ENCODE results near the gene GUCY1A1.
A peak's percentile ranks its signal among the peaks of the same experiment; 100 is the strongest.

The GUCY1A1 gene

GRCh38 chr4:155658681-155659064, 8.0 kb upstream of the GUCY1A1 start:
- DNase-seq (ENCODE audit: low spot score): no peak

GRCh38 chr4:155659176-155659575, 7.5 kb upstream of the GUCY1A1 start:
- no peak for DNase-seq (ENCODE audit: low spot score)

- no peak for DNase-seq (ENCODE audit: low spot score)
Measured at GRCh38 chr4:155660436-155660835, 6.2 kb upstream of the GUCY1A1 start.

- no peak for DNase-seq (ENCODE audit: low spot score)
Measured at GRCh38 chr4:155665054-155665453, 1.6 kb upstream of the GUCY1A1 start.

GRCh38 chr4:155667222-155667567, 547 bp downstream of the GUCY1A1 start:
- DNase-seq (ENCODE audit: low spot score): no peak

- DNase-seq (ENCODE audit: low spot score): peak; percentile 33
Measured at GRCh38 chr4:155667568-155668511, 1.2 kb downstream of the GUCY1A1 start.

DNA sequence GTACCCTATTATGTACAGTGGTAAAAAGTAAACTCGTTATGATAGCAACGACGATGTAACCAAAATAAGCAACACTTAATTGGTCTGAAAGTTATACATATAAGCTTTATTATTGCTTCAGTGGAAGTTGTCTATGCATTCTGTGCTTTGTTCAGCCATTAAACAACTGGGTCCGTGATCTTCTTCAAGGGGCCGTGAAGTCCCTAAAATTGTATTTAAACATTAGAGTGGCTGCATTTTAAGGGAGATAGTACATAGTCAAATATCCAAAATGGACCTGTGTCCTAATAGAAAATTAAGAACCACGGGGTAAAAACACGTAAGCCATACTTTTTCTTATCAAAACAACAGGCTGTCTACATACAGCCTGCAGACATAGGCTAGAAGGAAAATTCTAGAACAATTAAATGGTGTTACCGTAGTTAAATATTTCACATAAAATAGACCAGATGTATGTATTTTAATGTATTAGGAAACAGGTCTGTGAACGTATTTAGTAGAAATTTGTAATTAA, 2.1 kb downstream of the GUCY1A1 start:
- DNase-seq (ENCODE audit: low spot score): no peak

GRCh38 chr4:155672342-155672741, 5.7 kb downstream of the GUCY1A1 start:
- no peak for DNase-seq (ENCODE audit: low spot score)

DNA sequence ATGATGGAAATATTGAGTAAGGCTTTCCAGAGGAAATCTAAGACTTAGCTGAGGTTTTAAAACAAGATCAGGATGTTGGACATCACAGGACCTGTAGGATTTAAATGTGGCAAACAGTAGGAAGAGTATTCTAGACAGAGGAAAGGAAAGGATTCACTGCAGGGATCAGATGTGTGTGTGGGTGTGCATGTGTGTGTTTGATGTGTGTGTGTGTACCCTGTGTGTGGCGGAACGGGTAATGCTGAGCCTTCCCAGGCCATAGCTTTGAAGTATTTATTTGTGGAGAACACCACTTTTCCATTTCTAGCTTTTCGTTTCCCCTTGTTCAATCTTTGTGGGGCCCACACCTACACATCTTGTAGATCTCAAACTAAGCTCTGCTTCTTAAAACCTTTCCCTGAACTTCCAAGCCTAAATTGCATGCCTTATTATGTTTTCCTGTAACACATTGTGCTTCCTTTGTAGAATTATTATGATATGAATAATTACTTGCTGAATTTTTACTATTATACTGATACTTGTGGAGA, 6.9 kb downstream of the GUCY1A1 start:
- DNase-seq (ENCODE audit: low spot score): no peak

- no peak for DNase-seq (ENCODE audit: low spot score)
Measured at GRCh38 chr4:155674669-155675071, 8.0 kb downstream of the GUCY1A1 start.

DNA sequence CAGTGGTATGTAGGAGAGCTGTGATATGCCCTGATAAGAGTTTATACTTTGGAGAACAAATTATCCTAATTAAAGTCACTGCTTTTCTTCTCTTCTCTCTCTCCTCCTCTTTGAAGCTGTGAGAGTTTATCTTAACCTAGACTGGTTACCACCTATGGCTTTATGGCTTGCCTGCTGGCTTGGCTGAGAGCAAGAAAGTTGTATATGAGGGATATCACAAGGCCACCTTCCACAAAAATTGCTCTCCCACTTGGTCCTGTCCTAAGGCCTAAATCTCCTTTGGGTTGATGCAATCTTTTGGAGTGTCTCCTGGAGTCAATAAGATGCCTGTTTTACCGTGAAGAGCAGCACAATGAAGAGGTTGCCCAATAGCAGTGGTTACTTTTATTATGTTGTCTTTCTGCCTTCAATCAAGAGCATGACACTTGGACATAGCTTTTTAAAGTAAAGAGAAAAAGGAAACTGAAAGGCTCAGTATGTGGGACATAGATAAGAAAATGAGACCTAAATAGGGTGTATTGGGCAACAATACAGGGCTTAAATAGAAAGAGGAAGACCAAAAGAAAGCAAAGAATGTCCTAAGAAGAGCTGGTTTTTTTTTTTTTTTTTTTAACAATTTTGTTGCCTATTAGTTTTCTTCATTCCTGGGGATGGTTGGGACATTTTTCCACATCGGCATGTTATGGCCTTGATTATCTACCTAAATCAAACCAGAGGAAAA, 9.2 kb downstream of the GUCY1A1 start:
- DNase-seq (ENCODE audit: low spot score): no peak

- no peak for DNase-seq (ENCODE audit: low spot score)
Measured at GRCh38 chr4:155676430-155676825, 9.8 kb downstream of the GUCY1A1 start.

GRCh38 chr4:155678011-155678410, 11.4 kb downstream of the GUCY1A1 start:
- no peak for DNase-seq (ENCODE audit: low spot score)

DNA sequence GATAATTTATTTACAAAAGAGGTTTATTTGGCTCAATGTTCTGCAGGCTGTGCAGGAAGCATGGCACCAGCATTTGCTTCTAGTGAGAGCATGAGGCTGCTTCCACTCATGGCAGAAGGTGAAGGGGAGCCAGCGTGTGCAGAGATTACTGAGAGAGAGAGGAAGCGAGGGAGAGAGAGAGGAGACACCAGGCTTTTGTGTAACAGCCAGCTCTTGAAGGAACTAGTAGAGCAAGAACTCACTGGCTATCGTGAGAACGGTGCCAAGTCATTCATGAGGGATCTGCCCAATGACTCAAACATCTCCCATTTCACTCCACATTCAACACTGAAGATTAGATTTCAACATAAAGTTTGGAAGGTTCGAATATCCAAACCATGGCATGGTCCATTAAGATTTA, 12.7 kb downstream of the GUCY1A1 start:
- DNase-seq (ENCODE audit: low spot score): no peak

DNA sequence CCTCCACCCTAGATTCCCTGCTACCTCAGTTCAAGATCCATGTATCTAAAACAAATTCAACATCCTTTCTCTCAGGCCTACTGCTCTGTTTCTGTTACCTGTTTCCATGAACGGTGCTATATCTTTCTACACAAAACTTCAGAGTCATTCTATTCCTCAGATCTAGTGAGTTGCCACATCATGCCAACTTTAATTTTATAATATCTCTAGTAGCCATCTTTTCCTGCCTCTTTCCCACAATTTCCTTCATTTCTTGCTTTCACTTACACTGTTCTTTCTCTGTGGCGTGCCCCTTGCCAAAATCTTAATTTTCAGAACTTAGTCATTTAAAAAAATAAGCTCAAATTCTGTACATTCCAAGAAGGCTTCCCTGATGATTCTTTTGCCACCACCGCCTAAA, 15.2 kb downstream of the GUCY1A1 start:
- no peak for DNase-seq (ENCODE audit: low spot score)

DNA sequence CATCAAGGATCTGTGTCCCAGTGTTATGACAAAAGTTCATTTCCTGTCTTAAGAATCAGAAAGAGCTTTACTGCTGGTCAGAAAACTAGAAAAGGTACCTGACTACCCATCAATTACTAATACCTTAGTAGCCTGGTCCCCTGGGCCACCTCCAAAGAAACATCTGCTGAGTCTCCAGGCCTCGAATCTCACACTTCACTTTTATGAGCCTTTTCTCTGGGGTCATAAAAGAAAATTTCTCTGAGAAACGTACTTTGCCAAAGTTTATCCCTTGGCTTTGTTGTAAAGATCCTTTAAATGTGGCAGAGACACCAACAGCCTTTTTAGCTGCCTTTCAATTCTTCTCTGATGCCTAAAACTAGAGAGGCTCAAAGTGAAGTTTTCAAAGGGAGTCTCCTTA, 17.8 kb downstream of the GUCY1A1 start:
- DNase-seq (ENCODE audit: low spot score): no peak

DNA sequence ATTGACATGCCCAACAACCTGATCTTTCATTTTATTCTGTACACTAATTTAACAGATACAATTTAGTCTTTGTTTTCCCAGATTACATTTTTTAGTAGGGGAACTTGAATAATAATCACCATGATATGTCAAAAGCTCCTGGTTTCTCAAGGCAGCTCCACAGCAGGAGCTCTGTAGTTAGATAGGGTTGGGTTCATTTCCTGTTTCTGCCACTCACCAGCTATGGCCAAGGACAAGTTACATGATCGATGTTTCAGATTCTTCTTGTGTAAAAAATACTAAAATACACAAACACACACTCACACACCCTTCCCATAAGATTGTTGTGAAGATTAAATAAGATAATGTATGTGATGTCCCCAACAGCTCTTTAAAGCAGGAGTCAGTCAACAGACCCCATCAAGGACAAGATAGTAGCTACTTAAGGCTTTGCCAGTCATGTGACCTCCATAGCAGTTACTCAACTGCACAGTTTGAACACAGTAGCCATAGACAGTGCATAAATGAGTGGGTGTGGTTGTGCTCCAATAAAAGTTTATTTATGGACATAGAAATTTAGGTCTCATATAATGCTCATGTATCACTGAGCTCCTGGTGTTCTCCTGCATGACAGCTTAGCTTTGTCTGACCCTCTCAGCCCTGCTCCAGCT, 18.4 kb downstream of the GUCY1A1 start:
- DNase-seq (ENCODE audit: low spot score): no peak

- DNase-seq (ENCODE audit: low spot score): no peak
Measured at GRCh38 chr4:155687380-155687982, 20.8 kb downstream of the GUCY1A1 start.

GRCh38 chr4:155688211-155688610, 21.6 kb downstream of the GUCY1A1 start:
- DNase-seq (ENCODE audit: low spot score): no peak

GRCh38 chr4:155688860-155689259, 22.2 kb downstream of the GUCY1A1 start:
- no peak for DNase-seq (ENCODE audit: low spot score)

GRCh38 chr4:155690044-155690837, 23.6 kb downstream of the GUCY1A1 start:
- DNase-seq (ENCODE audit: low spot score): no peak

Measured in COLO829 (cell line).